Endodermal cell (in vitro differentiated cells): ENCODE results near the gene EXOC6. TPM values are rescaled to one million over a fixed set of nuclear protein-coding genes. Genes with fewer than 3 reads are reported as not detected.
A peak's percentile ranks its signal among the peaks of the same experiment; 100 is the strongest.

ENCODE experiments used
- DNase-seq: peaks from one replicate; pipeline ENCODE4 v3.0.0-alpha.2; 2017
- H3K27ac ChIP-seq: 2 replicates; pipeline ENCODE4 v1.5.1; 2013; ENCODE audit warnings: mild to moderate bottlenecking, low read depth, low read length, moderate library complexity
- H3K27me3 ChIP-seq: 2 replicates; pipeline ENCODE4 v1.6.1; 2013; ENCODE audit warnings: mild to moderate bottlenecking, low read length, moderate library complexity; ENCODE audit not compliant: insufficient read depth, control insufficient read depth, poor library complexity, severe bottlenecking
- H3K36me3 ChIP-seq: 2 replicates; pipeline ENCODE4 v1.7.0; 2013; ENCODE audit warnings: mild to moderate bottlenecking, low read length, moderate library complexity; ENCODE audit not compliant: control insufficient read depth, insufficient read depth
- H3K4me1 ChIP-seq: one replicate; pipeline ENCODE4 v1.7.0; 2013; ENCODE audit warnings: low read length; ENCODE audit not compliant: control insufficient read depth, insufficient read depth
- H3K4me3 ChIP-seq: 2 replicates; pipeline ENCODE4 v1.5.1; 2013; ENCODE audit warnings: mild to moderate bottlenecking, low read length, moderate library complexity
- H3K9ac ChIP-seq: 2 replicates; pipeline ENCODE4 v1.6.1; 2013; ENCODE audit warnings: mild to moderate bottlenecking, low read length, moderate library complexity; ENCODE audit not compliant: poor library complexity, severe bottlenecking; ENCODE audit errors: extremely low read depth
- H3K9me3 ChIP-seq: 2 replicates; pipeline ENCODE4 v1.6.1; 2013; ENCODE audit warnings: mild to moderate bottlenecking, low read length, moderate library complexity; ENCODE audit not compliant: control insufficient read depth
- H3K27ac Mint-ChIP-seq: 2 replicates; pipeline ENCODE4 v1.8.0; 2020; ENCODE audit warnings: mixed read lengths
- H3K27me3 Mint-ChIP-seq: 2 replicates; pipeline ENCODE4 v1.8.0; 2021; ENCODE audit warnings: mild to moderate bottlenecking, mixed read lengths; ENCODE audit not compliant: insufficient read depth
- H3K36me3 Mint-ChIP-seq: 2 replicates; pipeline ENCODE4 v1.8.0; 2020; ENCODE audit warnings: low read depth, mixed read lengths
- H3K4me1 Mint-ChIP-seq: 2 replicates; pipeline ENCODE4 v1.8.0; 2020; ENCODE audit warnings: mixed read lengths
- H3K4me3 Mint-ChIP-seq: 2 replicates; pipeline ENCODE4 v1.8.0; 2020; ENCODE audit warnings: mild to moderate bottlenecking, moderate library complexity, mixed read lengths
- H3K9me3 Mint-ChIP-seq: 2 replicates; pipeline ENCODE4 v1.8.0; 2020; ENCODE audit warnings: mild to moderate bottlenecking, mixed read lengths
- WGBS, 2 experiments: methylation state at CpG; one replicate each; pipeline versions ENCODE4 v1.1.5 to v1.1.7; 2013; ENCODE audit warnings: missing lambda C conversion rate in 2 of 2, mixed read lengths in 1 of 2; ENCODE audit not compliant: insufficient coverage in 1 of 2, insufficient read length in 1 of 2; 5-methylcytosine and 5-hydroxymethylcytosine counted together
- total RNA-seq, 2 donors: library from RNA; stranded (reverse); fragmentation: NEBNext Ultra II Directional in 1 of 2; extraction: Animal tissue kit (Norgen Biotek cat#: 25700) in 1 of 2; gene quantifications; 2 replicates in 1 of 2; 3 replicates in 1 of 2; pipeline ENCODE4 v1.2.1, GENCODE V29; 2021
- TF ChIP-seq, protein P1 (sequence below): fragments of 200-600 bp; sonication (generic); conservative IDR thresholded peaks from 2 replicates; pipeline ENCODE4 v1.5.0; 2021; ENCODE audit warnings: antibody characterized with exemption, mild to moderate bottlenecking

EXOC6 gene
- total RNA-seq, 2 donors from 2014 or later: 12.1 to 21.3 TPM

GRCh38 chr10:93091960-93092359 is 243.6 kb downstream of the EXOC6 start:
- WGBS, 2 experiments: 97 to 100% methylated on average over 1 to 3 of the region's 3 CpGs
- H3K9me3 ChIP-seq: no peaks in the 10 kb centered on the region
- no peak overlapping the region for H3K4me3 ChIP-seq
- H3K4me1 Mint-ChIP-seq: peaks cover 21% of the 10 kb centered on the region
- no peaks in the 10 kb centered on the region for H3K27me3 ChIP-seq
- H3K4me3 Mint-ChIP-seq: no peak overlapping the region
- no peaks in the 10 kb centered on the region for H3K36me3 Mint-ChIP-seq
- peaks cover 8% of the 10 kb centered on the region for H3K27me3 Mint-ChIP-seq
- no peaks in the 10 kb centered on the region for H3K36me3 ChIP-seq
- H3K9ac ChIP-seq: no peak overlapping the region
- no peak overlapping the region for H3K27ac ChIP-seq
- TF ChIP-seq, protein P1, sequence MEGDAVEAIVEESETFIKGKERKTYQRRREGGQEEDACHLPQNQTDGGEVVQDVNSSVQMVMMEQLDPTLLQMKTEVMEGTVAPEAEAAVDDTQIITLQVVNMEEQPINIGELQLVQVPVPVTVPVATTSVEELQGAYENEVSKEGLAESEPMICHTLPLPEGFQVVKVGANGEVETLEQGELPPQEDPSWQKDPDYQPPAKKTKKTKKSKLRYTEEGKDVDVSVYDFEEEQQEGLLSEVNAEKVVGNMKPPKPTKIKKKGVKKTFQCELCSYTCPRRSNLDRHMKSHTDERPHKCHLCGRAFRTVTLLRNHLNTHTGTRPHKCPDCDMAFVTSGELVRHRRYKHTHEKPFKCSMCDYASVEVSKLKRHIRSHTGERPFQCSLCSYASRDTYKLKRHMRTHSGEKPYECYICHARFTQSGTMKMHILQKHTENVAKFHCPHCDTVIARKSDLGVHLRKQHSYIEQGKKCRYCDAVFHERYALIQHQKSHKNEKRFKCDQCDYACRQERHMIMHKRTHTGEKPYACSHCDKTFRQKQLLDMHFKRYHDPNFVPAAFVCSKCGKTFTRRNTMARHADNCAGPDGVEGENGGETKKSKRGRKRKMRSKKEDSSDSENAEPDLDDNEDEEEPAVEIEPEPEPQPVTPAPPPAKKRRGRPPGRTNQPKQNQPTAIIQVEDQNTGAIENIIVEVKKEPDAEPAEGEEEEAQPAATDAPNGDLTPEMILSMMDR: no peak
- peaks cover 3% of the 10 kb centered on the region for H3K9me3 Mint-ChIP-seq
- H3K4me1 ChIP-seq: peaks cover 2% of the 10 kb centered on the region
- DNase-seq: no peak
- no peak overlapping the region for H3K27ac Mint-ChIP-seq

GRCh38 chr10:93095225-93095624 is 246.9 kb downstream of the EXOC6 start:
- H3K4me1 ChIP-seq: peaks cover 5% of the 10 kb centered on the region

GRCh38 chr10:93096901-93097300 is 248.6 kb downstream of the EXOC6 start:
- no peak overlapping the region for H3K27ac ChIP-seq
- no peaks in the 10 kb centered on the region for H3K36me3 Mint-ChIP-seq
- no peak overlapping the region for H3K4me3 ChIP-seq
- no peak overlapping the region for H3K9ac ChIP-seq
- H3K4me3 Mint-ChIP-seq: no peak overlapping the region
- no peaks in the 10 kb centered on the region for H3K27me3 ChIP-seq
- H3K36me3 ChIP-seq: no peaks in the 10 kb centered on the region
- H3K27me3 Mint-ChIP-seq: no peaks in the 10 kb centered on the region
- peak overlapping the region; percentile 73 for H3K27ac Mint-ChIP-seq
- peaks cover 19% of the 10 kb centered on the region for H3K4me1 Mint-ChIP-seq
- H3K9me3 Mint-ChIP-seq: peaks cover 7% of the 10 kb centered on the region
- peaks cover 5% of the 10 kb centered on the region for H3K4me1 ChIP-seq
- 80 to 83% methylated on average over 2 to 5 of the region's 5 CpGs for WGBS, 2 experiments
- TF ChIP-seq, protein P1: no peak
- DNase-seq: no peak
- H3K9me3 ChIP-seq: peaks cover 20% of the 10 kb centered on the region

More at GRCh38 chr10:93095225-93095624, 246.9 kb downstream of the EXOC6 start:
- no peak overlapping the region for H3K4me3 Mint-ChIP-seq
- H3K36me3 Mint-ChIP-seq: no peaks in the 10 kb centered on the region
- H3K9me3 Mint-ChIP-seq: no peaks in the 10 kb centered on the region
- DNase-seq: peak; percentile 71
- H3K9ac ChIP-seq: no peak overlapping the region
- peak overlapping the region; percentile 68 for H3K27ac Mint-ChIP-seq
- peaks cover 17% of the 10 kb centered on the region for H3K9me3 ChIP-seq
- no peak overlapping the region for H3K27ac ChIP-seq
- H3K27me3 Mint-ChIP-seq: no peaks in the 10 kb centered on the region
- 57 to 73% methylated on average over 1 of the region's 1 CpG for WGBS, 2 experiments
- no peaks in the 10 kb centered on the region for H3K36me3 ChIP-seq
- TF ChIP-seq, protein P1: peak; percentile 61
- H3K4me1 Mint-ChIP-seq: peaks cover 19% of the 10 kb centered on the region
- no peaks in the 10 kb centered on the region for H3K27me3 ChIP-seq
- H3K4me3 ChIP-seq: no peak overlapping the region
